Activated naive CD8-positive, alpha-beta T cell treated with anti-CD3 and anti-CD28 coated beads, Interleukin-2, amount 50 U/mL, for 16 hours (primary cell): ENCODE measurements around the gene PPP1R26.
"Not testable (repeated sequence)": the region's sequence is repeated elsewhere in the genome, so short reads cannot be mapped to it uniquely, and the experiment has no call there.

Experiments
- DNase-seq: peaks from one replicate; pipeline ENCODE4 v3.0.0-alpha.2; 2020; ENCODE audit warnings: low read depth, low spot score

The PPP1R26 gene

GRCh38 chr9:135505406-135506187, 26.0 kb downstream of the PPP1R26 start:
- DNase-seq, result no peak

DNA sequence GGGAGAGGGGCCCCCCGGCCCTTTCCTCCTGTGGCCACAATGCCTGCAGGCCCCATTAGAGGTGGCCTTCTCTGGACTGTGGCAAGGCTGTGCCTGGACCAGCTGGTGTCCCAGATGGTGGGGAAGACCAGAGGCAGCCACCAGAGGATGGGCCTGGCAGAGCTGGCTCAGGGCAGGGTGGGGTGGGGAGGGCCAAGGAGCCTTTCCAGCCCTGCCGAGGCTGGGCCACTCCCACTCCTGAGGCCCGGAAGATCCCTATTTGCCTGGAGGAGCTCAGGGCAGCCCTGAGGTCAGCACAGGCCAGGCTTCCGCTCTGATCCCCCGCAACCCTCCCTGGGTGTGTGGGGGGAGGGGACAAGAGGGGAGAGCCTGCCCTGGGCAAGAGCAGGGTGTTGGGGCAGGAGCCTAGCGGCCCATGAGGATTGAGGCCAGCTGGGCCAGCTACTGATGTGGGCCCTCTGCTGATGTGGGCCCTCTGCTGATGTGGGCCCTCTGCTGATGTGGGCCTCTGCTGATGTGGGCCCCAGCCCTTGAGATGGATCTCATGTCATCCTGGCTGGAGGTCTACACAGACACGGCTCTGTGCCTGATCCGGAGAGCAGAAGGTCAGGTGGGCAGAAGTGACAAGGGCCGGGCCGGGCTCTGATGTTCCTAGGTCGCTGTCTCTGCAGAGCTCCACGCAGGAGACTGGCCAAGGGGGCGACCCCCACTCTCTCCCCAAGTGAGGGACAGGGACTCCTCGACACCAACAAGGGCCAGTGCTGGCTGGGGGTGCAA, 26.9 kb downstream of the PPP1R26 start:
- DNase-seq, result no peak

DNA sequence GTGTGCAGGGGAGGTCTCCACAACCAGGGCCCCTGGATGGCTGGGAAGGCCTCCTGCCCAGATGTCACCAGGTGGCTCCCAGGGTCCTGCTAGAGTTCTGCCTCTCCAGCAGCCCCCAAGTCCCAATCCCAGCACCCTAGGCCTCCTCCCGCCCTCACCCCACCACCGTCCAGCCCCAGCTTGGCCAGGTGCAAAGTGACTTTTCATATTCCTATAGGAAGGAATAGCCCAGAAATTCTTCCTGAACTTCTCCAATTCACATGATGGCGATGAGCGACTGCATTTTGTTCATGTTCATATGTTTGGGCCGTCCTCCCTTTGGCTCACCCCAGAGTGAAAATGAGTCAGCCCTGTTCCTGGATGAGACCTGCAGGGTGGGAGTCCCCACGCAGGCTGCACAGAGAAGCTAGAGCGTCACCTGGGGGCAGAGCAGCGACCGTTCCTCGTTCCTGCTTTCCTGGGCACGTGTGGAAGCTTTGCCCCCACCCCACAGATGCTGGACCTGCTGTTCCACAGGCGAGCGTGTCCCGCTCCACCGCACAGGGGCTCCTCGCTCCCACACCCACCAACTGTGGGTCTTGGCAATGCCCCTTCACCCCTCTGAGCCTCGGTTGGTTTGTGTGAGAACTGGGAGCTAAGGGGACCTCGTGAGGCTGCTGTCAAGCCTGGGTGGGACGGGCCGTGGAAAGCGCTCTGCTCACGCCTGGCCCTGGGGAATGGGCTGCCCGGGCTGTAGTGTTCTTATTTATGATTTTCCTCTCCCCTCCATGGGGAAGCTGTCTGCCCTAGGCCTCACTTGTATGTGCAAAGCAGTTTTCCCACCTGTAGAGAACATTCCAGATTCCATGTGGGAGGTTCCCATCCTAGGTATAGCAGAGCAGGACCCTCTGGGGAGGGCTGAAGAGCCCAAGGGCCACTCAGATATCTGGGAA, 27.8 kb downstream of the PPP1R26 start:
- DNase-seq, result no peak

GRCh38 chr9:135508211-135508820, 28.7 kb downstream of the PPP1R26 start:
- no peak for DNase-seq

- DNase-seq, result no peak
Observed at GRCh38 chr9:135509458-135509857, 29.9 kb downstream of the PPP1R26 start.

DNA sequence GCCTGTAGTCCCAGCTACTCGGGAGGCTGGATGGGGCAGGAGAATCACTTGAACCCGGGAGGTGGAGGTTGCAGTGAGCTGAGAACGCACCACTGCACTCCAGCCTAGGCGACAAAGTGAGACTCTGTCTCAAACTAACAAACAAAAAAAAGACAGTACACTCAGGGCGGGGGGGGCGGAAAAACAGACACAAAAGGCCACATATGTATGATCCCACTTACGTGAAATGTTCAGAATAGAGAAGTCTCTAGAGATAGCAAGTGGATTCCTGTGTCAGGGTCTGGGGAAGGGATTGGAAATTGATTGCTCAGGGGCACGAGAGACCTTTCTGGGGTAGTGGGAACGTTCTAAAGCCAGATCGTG, 32.6 kb downstream of the PPP1R26 start:
- no peak for DNase-seq

DNA sequence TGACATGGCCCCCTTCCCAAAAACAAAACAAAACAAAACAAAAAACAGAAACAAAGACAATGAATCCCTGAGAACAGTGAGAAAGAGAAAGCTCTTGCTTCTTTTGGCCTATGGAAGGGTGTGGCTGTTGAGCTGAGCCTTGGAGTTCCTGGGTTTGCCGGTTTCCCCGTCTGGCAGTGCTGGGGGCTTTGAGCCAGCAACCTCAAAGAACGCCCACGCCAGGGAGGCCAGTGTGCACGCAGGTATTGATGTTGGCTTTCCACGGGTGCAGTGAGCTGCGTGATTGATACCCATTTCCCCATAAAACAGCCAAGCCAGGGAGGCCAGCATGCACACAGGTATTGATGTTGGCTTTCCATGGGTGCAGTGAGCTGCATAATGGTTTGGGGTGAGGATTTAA, 33.3 kb downstream of the PPP1R26 start:
- DNase-seq, result no peak

DNA sequence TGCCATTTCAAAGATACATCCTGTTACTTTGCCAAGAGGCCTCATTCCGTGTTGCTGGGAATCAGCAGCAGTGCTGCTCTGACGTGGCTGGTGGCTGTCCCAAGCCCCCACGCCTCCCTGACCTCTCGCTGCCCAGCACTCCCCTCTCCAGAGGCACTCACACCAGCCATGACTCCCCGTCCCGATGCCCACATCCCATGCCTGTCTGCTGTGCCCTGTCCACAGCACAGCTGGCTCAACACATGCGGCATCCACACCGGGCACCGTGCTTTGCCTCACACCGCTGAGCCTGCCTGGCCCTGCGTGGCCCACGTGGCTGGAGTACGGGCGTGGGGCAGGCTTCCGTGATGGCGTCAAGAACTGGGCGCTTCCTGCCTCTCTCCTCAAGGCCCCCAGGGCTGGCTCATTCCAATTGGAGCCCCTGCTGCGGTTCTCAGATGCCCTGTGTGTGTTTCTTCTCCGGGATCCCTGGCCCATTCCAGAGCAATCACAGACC, 33.8 kb downstream of the PPP1R26 start:
- no peak for DNase-seq

DNA sequence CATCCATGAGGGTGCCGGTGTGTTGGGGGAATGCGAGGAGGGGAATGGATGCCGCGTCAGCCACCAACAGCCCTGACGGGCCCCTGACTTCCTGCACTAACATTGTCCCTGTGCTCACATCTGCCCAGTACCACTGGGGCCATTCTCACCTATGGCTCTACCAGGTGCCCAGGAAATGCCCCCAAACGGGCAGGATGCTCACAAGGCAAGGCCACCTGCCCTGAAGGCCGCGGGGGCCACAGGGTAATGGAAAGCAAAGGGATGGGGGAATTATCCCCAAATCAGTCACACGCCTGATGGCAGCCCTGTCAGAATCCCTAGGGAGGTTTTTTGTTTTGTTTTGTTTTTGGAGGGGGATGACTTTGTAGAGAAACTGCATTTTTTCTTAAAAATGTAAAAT, 34.3 kb downstream of the PPP1R26 start:
- DNase-seq, result not testable (repeated sequence)

DNA sequence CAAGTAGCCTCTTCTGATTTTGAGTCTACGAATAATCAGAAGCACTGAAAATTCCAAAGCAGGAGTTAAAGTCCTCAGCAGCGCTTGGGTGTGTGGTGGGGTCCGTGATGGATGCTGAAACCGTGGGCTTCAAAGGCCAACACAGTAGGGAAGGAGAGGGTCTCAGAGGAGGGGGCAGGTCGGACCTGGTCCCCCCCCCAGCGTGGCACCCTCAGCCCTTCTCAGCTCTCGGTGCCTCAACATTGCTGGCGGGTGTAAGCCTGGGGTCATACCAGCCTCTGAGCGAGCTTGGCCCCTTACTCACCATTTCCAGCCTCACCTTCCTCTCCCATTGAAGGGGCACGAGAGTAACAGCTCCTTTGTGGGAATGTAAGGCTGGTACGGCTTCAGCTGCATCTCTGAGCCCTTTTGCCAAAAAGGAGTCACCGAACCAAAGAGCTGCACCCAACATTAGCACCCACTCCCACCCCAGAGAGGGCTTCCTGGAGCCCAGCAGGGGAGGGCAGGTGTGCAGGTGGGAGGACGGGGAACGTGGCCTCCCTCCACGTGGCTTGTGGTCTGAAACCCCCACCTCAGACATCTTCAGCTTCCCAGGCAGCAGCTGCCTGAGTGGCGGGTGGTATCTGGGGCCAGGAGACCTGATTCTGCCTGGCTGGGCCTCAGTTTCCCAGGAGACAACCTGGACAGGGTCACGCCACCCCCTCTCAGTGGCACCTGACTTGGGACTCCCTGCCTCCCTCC, 34.9 kb downstream of the PPP1R26 start:
- no peak for DNase-seq

- DNase-seq, result no peak
Observed at GRCh38 chr9:135515083-135515951, 35.7 kb downstream of the PPP1R26 start.

DNA sequence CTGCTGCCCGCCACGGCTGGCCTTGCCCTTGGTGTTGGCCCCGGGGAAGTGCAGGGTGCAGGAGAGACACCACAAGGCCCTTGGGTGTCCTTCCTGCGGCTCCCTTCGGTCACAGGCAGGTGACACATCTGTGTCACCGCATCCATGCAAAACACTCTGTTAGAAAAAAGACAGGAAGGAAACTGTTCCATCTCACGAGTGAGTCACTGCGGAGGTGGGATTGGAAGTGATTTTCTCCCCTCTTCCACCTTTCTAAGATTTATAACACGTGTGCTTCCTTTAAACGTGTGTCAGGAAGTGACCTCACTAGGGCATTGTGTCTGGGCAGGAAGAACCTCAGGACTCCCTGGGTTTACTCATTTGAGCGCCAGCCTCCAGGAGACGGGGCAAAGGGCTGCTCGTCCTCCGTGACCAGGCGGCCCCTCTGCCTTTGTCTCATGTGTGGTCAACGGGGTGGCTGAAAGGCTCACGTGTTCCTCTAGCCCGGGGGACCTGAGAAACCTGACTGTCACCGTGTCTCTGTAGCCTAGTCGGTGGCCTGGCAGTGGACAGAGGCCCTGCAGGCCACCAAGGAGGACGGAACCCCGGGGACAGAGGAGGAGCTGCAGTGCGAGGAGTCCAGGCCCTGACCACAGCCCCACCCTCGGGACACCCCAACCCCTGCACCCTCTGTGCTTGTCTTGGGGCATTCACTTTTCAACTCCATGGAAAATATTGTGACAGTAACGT, 36.7 kb downstream of the PPP1R26 start:
- no peak for DNase-seq

DNA sequence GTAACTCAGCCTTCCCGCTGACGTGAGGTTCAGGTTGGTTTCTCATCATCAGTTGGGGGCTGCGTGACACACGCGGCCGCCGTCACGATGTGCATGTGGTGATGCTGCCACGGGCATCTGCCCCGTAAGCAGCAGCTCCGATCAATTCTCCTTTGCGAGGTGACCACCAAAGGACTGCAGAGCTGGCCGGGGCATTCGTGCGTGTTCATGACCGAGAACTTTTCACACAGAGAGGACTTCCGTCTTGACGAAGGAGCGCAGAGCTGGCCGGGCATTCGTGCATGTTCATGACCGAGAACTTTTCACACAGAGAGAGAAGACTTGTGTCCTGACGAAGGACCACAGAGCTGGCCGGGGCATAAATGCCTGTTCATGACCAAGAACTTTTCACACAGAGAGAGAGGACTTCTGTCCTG, 37.8 kb downstream of the PPP1R26 start:
- DNase-seq, result no peak

DNA sequence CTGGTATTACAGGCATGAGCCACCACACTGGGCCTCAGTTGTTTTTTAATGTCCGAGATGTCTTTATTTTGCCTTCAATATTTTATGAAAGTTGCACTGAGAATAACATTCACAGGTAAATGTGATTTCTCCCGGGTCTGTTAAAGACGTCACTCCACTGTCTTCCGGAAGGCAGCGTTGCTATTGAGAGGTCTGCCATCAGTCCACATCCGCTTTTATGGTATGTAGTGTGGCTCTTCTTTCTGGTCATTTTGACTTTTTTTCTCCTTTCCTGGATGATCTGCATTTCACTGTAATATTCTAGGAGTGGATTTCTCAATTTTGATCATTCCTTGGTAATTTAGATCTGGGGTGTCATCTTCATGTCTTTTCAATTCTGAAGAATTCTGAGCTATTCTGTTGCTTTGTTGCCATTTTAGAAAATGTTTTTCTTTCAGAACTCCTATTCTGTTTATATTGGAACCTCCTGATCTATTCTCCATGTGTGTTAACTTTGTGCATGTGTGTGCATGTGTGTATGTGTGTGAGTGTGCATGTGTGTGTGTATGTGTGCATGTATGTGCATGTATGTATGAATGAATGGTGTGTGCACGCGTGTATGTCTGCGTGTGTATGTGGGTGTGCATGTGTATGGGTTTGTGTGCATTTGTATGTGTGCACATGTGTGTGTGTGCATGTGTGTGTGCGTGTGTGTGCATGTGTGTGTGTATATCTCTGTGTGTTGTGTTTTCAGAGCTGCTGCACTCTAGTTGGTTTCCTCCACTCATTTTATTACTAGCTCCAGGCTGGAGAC, 39.8 kb downstream of the PPP1R26 start:
- DNase-seq, result no peak

GRCh38 chr9:135520916-135521607, 41.5 kb downstream of the PPP1R26 start, which contains the start of gene LCN1:
LCN1 (plus strand) TSS chr9:135521440; CDS start chr9:135521498, 58 bp downstream.
- no peak for DNase-seq

DNA sequence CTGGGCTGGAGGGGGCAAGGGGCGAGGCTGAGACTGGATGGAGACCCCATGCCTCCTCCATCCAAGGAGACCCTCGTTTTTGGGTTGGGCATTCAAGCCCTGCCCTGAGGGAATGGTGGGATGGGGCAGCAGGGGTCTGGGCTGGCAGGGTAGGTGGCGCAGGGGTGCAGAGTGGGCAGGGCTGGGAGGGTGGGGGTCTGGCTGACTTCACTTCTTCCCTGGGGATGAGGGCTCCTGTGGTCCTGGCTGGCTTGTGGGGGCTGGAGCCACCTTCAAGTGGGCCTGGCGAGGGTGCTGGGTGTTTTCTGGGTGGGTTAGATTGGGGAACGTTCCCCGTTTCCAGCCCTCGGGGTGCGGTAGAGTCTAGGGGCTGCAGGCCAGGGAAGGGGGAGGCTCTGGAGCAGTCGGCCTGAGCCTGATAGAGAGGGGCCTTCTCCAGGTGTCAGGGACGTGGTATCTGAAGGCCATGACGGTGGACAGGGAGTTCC, 42.1 kb downstream of the PPP1R26 start:
- DNase-seq, result no peak

GRCh38 chr9:135522137-135522877, 42.7 kb downstream of the PPP1R26 start:
- DNase-seq, result no peak
